GM18505 (cell line): ENCODE data around the gene RAB28.

Experiments used
- ATAC-seq: cut with Tn5 transposase; IDR thresholded peaks from one replicate; pipeline ENCODE4 v1.9.1; 2021; ENCODE audit not compliant: unreplicated experiment
- POLR2A ChIP-seq: IDR thresholded peaks from 4 replicates; pipeline ENCODE4 v1.6.1; 2011; ENCODE audit warnings: borderline replicate concordance; ENCODE audit not compliant: insufficient read depth, insufficient read length; ENCODE audit errors: extremely low read depth

The RAB28 gene

GRCh38 chr4:13367691-13368090 lies 116.4 kb downstream of the RAB28 start:
- no peak for TF ChIP-seq POLR2A
- no peak for ATAC-seq

GRCh38 chr4:13367244-13367643 lies 116.9 kb downstream of the RAB28 start:
- ATAC-seq, result no peak
- TF ChIP-seq POLR2A, result no peak

GRCh38 chr4:13365195-13365594 lies 118.9 kb downstream of the RAB28 start:
- TF ChIP-seq POLR2A, result no peak
- ATAC-seq, result no peak

- ATAC-seq, result no peak
- no peak for TF ChIP-seq POLR2A
Observed at GRCh38 chr4:13364653-13365052, 119.5 kb downstream of the RAB28 start.

- no peak for ATAC-seq
- no peak for TF ChIP-seq POLR2A
Observed at GRCh38 chr4:13364172-13364571, 120.0 kb downstream of the RAB28 start.

- TF ChIP-seq POLR2A, result no peak
- no peak for ATAC-seq
Observed at GRCh38 chr4:13359809-13360208, 124.3 kb downstream of the RAB28 start.

GRCh38 chr4:13355111-13355880 lies 128.8 kb downstream of the RAB28 start:
- no peak for ATAC-seq
- TF ChIP-seq POLR2A, result no peak

GRCh38 chr4:13349096-13349495 lies 135.0 kb downstream of the RAB28 start:
- TF ChIP-seq POLR2A, result no peak
- ATAC-seq, result no peak

- no peak for TF ChIP-seq POLR2A
- no peak for ATAC-seq
Observed at GRCh38 chr4:13348216-13348615, 135.9 kb downstream of the RAB28 start.

- no peak for ATAC-seq
- no peak for TF ChIP-seq POLR2A
Observed at GRCh38 chr4:13347517-13348125, 136.5 kb downstream of the RAB28 start.

- no peak for TF ChIP-seq POLR2A
- no peak for ATAC-seq
Observed at GRCh38 chr4:13344216-13344615, 139.9 kb downstream of the RAB28 start.

GRCh38 chr4:13340672-13341071 lies 143.5 kb downstream of the RAB28 start:
- no peak for ATAC-seq

GRCh38 chr4:13331827-13332226 lies 152.3 kb downstream of the RAB28 start:
- TF ChIP-seq POLR2A, result no peak
- no peak for ATAC-seq

More at GRCh38 chr4:13340672-13341071, 143.5 kb downstream of the RAB28 start:
- no peak for TF ChIP-seq POLR2A

- ATAC-seq, result no peak
- no peak for TF ChIP-seq POLR2A
Observed at GRCh38 chr4:13329963-13330362, 154.2 kb downstream of the RAB28 start.
